Sigmoid colon (tissue), 4 donors: ENCODE measurements around the gene MBD3L3.
"Not testable (repeated sequence)": the region's sequence is repeated elsewhere in the genome, so short reads cannot be mapped to it uniquely, and the experiment has no call there.

Source experiments
- CTCF ChIP-seq, 4 experiments: fragments of 450-650 bp in 3 of 4; fragments of 200-600 bp in 1 of 4; IDR thresholded peaks; one replicate each; pipeline ENCODE4 v1.5.1; 2016 to 2019; ENCODE audit warnings: antibody characterized with exemption in 4 of 4, mild to moderate bottlenecking in 3 of 4, moderate library complexity in 2 of 4
- POLR2A ChIP-seq, 2 donors: fragments of 450-650 bp; IDR thresholded peaks; one replicate each; pipeline ENCODE4 v1.6.1; 2016; ENCODE audit warnings: antibody characterized with exemption in 2 of 2, mild to moderate bottlenecking in 2 of 2, moderate library complexity in 2 of 2
- POLR2AphosphoS5 ChIP-seq, 4 donors: sonication (generic); formaldehyde crosslinking; IDR thresholded peaks; one replicate each; pipeline ENCODE4 v1.6.1; 2017; ENCODE audit warnings: antibody characterized with exemption in 4 of 4

GRCh38 chr19:7021331-7021730, 37.1 kb downstream of the MBD3L3 start, which contains the start of gene MBD3L2B:
- not testable (repeated sequence) for TF ChIP-seq CTCF, POLR2A, POLR2AphosphoS5 (IDR thresholded peaks at IDR 0.05)
